ENCODE data around the gene TMEM175.

Gene TMEM175

GRCh38 chr4:985123-985830 is 53.0 kb downstream of the TMEM175 start:
- Histone ChIP-seq H3K36me3 (ENCODE audit: insufficient read depth) (no peaks in the 10 kb centered on the region), H3K4me3 (IDR thresholded peaks at IDR 0.05; ENCODE audit: insufficient read depth, low read depth, low read length) (no peak overlapping the region), H3K79me2 (ENCODE audit: insufficient read depth, low read depth) (no peaks in the 10 kb centered on the region), H3K4me1 (ENCODE audit: low read depth, poor library complexity, severe bottlenecking) (no peaks in the 10 kb centered on the region), H4K20me1 (ENCODE audit: insufficient read depth) (no peaks in the 10 kb centered on the region), H2AFZ (ENCODE audit: low read depth) (no peak overlapping the region), H3K27me3 (ENCODE audit: insufficient read depth, low read depth) (peaks cover 4% of the 10 kb centered on the region; the same call in 1 of the 2 replicates), H3K27ac (no peak overlapping the region), H3K4me2 (no peak overlapping the region), H3K9ac (no peak overlapping the region)
- TF ChIP-seq CTCF (conservative IDR thresholded peaks at IDR 0.05; ENCODE audit: low read depth, low read length), result no peak

GRCh38 chr4:986428-986878 is 54.2 kb downstream of the TMEM175 start:
- Histone ChIP-seq H3K27me3 (ENCODE audit: insufficient read depth, low read depth) (peaks cover 4% of the 10 kb centered on the region; the same call in 1 of the 2 replicates), H3K79me2 (ENCODE audit: insufficient read depth, low read depth) (no peaks in the 10 kb centered on the region), H3K4me2 (no peak overlapping the region), H3K27ac (no peak overlapping the region), H3K9ac (no peak overlapping the region), H3K4me1 (ENCODE audit: low read depth, poor library complexity, severe bottlenecking) (no peaks in the 10 kb centered on the region), H3K36me3 (ENCODE audit: insufficient read depth) (no peaks in the 10 kb centered on the region), H2AFZ (ENCODE audit: low read depth) (no peak overlapping the region), H3K4me3 (IDR thresholded peaks at IDR 0.05; ENCODE audit: insufficient read depth, low read depth, low read length) (no peak overlapping the region), H4K20me1 (ENCODE audit: insufficient read depth) (no peaks in the 10 kb centered on the region)
- no peak for TF ChIP-seq CTCF (conservative IDR thresholded peaks at IDR 0.05; ENCODE audit: low read depth, low read length)

- Histone ChIP-seq H3K4me3 (IDR thresholded peaks at IDR 0.05; ENCODE audit: insufficient read depth, low read depth, low read length) (no peak within 1 kb of the TSS), H3K4me2 (no peak within 1 kb of the TSS), H3K79me2 (ENCODE audit: insufficient read depth, low read depth) (no peaks in the 10 kb centered on the region), H2AFZ (ENCODE audit: low read depth) (no peak within 1 kb of the TSS), H3K4me1 (ENCODE audit: low read depth, poor library complexity, severe bottlenecking) (no peaks in the 10 kb centered on the region), H3K27ac (no peak within 1 kb of the TSS), H3K27me3 (ENCODE audit: insufficient read depth, low read depth) (peaks cover 4% of the 10 kb centered on the region; the same call in 1 of the 2 replicates), H3K36me3 (ENCODE audit: insufficient read depth) (no peaks in the 10 kb centered on the region), H3K9ac (no peak within 1 kb of the TSS), H4K20me1 (ENCODE audit: insufficient read depth) (no peaks in the 10 kb centered on the region)
- TF ChIP-seq CTCF (conservative IDR thresholded peaks at IDR 0.05; ENCODE audit: low read depth, low read length), result no peak
Observed at GRCh38 chr4:986879-987623, 54.8 kb downstream of the TMEM175 start, which contains the start of gene IDUA. IDUA (plus strand) TSS chr4:987044; CDS start chr4:987085, 41 bp downstream.

GRCh38 chr4:987624-988513 is 55.6 kb downstream of the TMEM175 start:
- Histone ChIP-seq H3K36me3 (ENCODE audit: insufficient read depth) (no peaks in the 10 kb centered on the region), H3K79me2 (ENCODE audit: insufficient read depth, low read depth) (no peaks in the 10 kb centered on the region), H3K27me3 (ENCODE audit: insufficient read depth, low read depth) (peaks cover 4% of the 10 kb centered on the region; the same call in 1 of the 2 replicates), H3K4me1 (ENCODE audit: low read depth, poor library complexity, severe bottlenecking) (no peaks in the 10 kb centered on the region), H3K4me2 (no peak overlapping the region), H3K4me3 (IDR thresholded peaks at IDR 0.05; ENCODE audit: insufficient read depth, low read depth, low read length) (no peak overlapping the region), H3K27ac (no peak overlapping the region), H2AFZ (ENCODE audit: low read depth) (no peak overlapping the region), H3K9ac (no peak overlapping the region), H4K20me1 (ENCODE audit: insufficient read depth) (no peaks in the 10 kb centered on the region)
- no peak for TF ChIP-seq CTCF (conservative IDR thresholded peaks at IDR 0.05; ENCODE audit: low read depth, low read length)

Measured in KMS-11 (cell line).